ENCODE results near the gene TRIM15.

DNA sequence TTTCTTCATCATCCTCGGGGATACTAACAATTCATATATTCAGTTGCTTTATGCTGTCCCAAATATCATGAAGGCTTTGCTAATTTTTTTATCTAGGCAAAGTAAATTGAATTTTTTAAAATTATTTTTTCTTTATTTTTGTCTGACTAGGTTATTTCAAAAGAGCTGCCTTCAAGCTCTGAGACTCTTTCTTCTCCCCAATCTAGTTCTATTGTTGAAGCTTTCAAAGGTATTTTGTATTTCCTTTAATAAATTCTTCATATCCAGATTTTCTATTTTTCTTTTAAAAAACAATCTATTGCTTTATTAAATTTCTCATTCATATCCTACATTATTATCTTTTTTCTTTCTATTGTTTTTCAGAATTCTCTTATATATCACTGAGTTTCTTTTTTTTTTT is 16.8 kb downstream of the TRIM15 start:
- TF ChIP-seq CTCF (IDR thresholded peaks at IDR 0.05; ENCODE audit: insufficient read depth, low read length) (no peak), POLR2AphosphoS5 (IDR thresholded peaks at IDR 0.05; ENCODE audit: low read depth) (no peak), SPI1 (IDR thresholded peaks at IDR 0.05; ENCODE audit: borderline replicate concordance, low read depth) (no peak), GABPA (IDR thresholded peaks at IDR 0.05; ENCODE audit: low read depth) (no peak)
- TF ChIP-seq, protein P1, sequence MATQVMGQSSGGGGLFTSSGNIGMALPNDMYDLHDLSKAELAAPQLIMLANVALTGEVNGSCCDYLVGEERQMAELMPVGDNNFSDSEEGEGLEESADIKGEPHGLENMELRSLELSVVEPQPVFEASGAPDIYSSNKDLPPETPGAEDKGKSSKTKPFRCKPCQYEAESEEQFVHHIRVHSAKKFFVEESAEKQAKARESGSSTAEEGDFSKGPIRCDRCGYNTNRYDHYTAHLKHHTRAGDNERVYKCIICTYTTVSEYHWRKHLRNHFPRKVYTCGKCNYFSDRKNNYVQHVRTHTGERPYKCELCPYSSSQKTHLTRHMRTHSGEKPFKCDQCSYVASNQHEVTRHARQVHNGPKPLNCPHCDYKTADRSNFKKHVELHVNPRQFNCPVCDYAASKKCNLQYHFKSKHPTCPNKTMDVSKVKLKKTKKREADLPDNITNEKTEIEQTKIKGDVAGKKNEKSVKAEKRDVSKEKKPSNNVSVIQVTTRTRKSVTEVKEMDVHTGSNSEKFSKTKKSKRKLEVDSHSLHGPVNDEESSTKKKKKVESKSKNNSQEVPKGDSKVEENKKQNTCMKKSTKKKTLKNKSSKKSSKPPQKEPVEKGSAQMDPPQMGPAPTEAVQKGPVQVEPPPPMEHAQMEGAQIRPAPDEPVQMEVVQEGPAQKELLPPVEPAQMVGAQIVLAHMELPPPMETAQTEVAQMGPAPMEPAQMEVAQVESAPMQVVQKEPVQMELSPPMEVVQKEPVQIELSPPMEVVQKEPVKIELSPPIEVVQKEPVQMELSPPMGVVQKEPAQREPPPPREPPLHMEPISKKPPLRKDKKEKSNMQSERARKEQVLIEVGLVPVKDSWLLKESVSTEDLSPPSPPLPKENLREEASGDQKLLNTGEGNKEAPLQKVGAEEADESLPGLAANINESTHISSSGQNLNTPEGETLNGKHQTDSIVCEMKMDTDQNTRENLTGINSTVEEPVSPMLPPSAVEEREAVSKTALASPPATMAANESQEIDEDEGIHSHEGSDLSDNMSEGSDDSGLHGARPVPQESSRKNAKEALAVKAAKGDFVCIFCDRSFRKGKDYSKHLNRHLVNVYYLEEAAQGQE (IDR thresholded peaks at IDR 0.05; ENCODE audit: insufficient replicate concordance, low read depth): no peak

Data from HL-60 (cell line).